DND-41 (cell line): ENCODE data around the gene MMRN1.

Experiments
- ATAC-seq: fragments of 200-7000 bp; cut with Tn5 transposase; 3 replicates; pipeline ENCODE4 v1.9.1; 2021; ENCODE audit warnings: low read depth; ENCODE audit not compliant: insufficient read depth
- DNase-seq: peaks from one replicate; pipeline ENCODE4 v3.0.0-alpha.2; 2020
- H2AFZ ChIP-seq: 2 replicates; pipeline ENCODE4 v1.6.0; 2012; ENCODE audit warnings: low read depth, low read length
- H3K27ac ChIP-seq: 2 replicates; pipeline ENCODE4 v1.5.1; 2012; ENCODE audit warnings: low read length, inconsistent platforms
- H3K27me3 ChIP-seq: fragments of 200-600 bp; sonication (generic); 2 replicates; pipeline ENCODE4 v1.6.0; 2012; ENCODE audit warnings: low read length, mild to moderate bottlenecking, inconsistent platforms; ENCODE audit not compliant: insufficient read depth, poor library complexity
- H3K36me3 ChIP-seq: 2 replicates; pipeline ENCODE4 v1.5.1; 2012; ENCODE audit warnings: low read length, inconsistent platforms; ENCODE audit not compliant: insufficient read depth
- H3K4me1 ChIP-seq: 2 replicates; pipeline ENCODE4 v1.5.1; 2012; ENCODE audit warnings: mild to moderate bottlenecking, low read length; ENCODE audit not compliant: insufficient read depth
- H3K4me2 ChIP-seq: 2 replicates; pipeline ENCODE4 v1.6.0; 2012; ENCODE audit warnings: mild to moderate bottlenecking, moderate library complexity, low read length, inconsistent platforms; ENCODE audit not compliant: insufficient read depth
- H3K4me3 ChIP-seq, 2 experiments: fragments of 200-600 bp in 1 of 2; shearing (Covaris generic) in 1 of 2; 2 replicates each; pipeline ENCODE4 v1.5.1; 2012 to 2016; ENCODE audit warnings: inconsistent platforms in 2 of 2, low read length in 2 of 2, mild to moderate bottlenecking in 2 of 2, low read depth in 1 of 2, moderate library complexity in 1 of 2
- H3K79me2 ChIP-seq: 2 replicates; pipeline ENCODE4 v1.6.0; 2012; ENCODE audit warnings: low read length, inconsistent platforms; ENCODE audit not compliant: insufficient read depth
- H3K9ac ChIP-seq: 2 replicates; pipeline ENCODE4 v1.6.0; 2012; ENCODE audit warnings: low read depth, mild to moderate bottlenecking, inconsistent platforms, low read length, moderate library complexity
- H3K9me3 ChIP-seq: 2 replicates; pipeline ENCODE4 v1.5.1; 2012; ENCODE audit warnings: low read length, moderate library complexity, mild to moderate bottlenecking, inconsistent platforms; ENCODE audit not compliant: insufficient read depth, severe bottlenecking
- H4K20me1 ChIP-seq: 2 replicates; pipeline ENCODE4 v1.6.0; 2012; ENCODE audit warnings: low read length; ENCODE audit not compliant: insufficient read depth
- CTCF ChIP-seq: IDR thresholded peaks from 2 replicates; pipeline ENCODE4 v1.5.1; 2012; ENCODE audit warnings: borderline replicate concordance, low read length, moderate library complexity, mild to moderate bottlenecking; ENCODE audit not compliant: poor library complexity, severe bottlenecking; ENCODE audit errors: extremely low read depth
- EZH2 ChIP-seq: IDR thresholded peaks from 3 replicates; pipeline ENCODE4 v1.6.1; 2012; ENCODE audit warnings: borderline replicate concordance, low read depth, mild to moderate bottlenecking, moderate library complexity, low read length, inconsistent platforms; ENCODE audit not compliant: severe bottlenecking

Gene MMRN1

DNA sequence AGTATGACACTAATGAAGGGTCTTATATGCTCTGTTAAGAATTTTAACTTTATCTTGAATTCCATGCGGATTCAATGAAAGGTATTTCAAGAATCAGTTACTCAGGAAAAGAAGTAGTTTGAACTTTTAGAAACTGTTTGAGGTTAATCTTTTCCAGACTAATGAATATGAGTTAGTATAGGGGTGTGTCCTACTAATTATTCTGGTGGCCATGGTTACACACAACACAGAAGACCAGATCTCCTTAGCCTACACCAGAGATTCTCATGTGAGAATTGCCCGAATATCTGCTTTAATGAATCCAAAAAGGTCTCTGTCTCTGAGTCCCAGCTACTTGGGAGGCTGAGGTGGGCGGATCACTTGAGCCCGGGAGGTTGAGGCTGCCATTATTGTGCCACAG is 100.4 kb downstream of the MMRN1 start:
- H3K27ac ChIP-seq: no peak overlapping the region
- no peak for DNase-seq
- peaks cover 8% of the 10 kb centered on the region for H3K27me3 ChIP-seq
- no peak overlapping the region for H3K4me3 ChIP-seq
- H4K20me1 ChIP-seq: no peaks in the 10 kb centered on the region
- H3K9me3 ChIP-seq: no peaks in the 10 kb centered on the region
- no peaks in the 10 kb centered on the region for H3K36me3 ChIP-seq
- no peaks in the 10 kb centered on the region for H3K79me2 ChIP-seq
- no peak for ATAC-seq
- H2AFZ ChIP-seq: no peak overlapping the region
- no peak overlapping the region for H3K9ac ChIP-seq
- no peak overlapping the region for H3K4me2 ChIP-seq
- H3K4me1 ChIP-seq: no peaks in the 10 kb centered on the region
- no peak for TF ChIP-seq EZH2
- TF ChIP-seq CTCF: no peak

GRCh38 chr4:89995814-89996213 is 101.2 kb downstream of the MMRN1 start:
- Histone ChIP-seq H3K9ac (no peak overlapping the region), H3K9me3 (no peaks in the 10 kb centered on the region), H4K20me1 (no peaks in the 10 kb centered on the region), H3K4me3 (no peak overlapping the region), H3K4me2 (no peak overlapping the region), H3K27me3 (peaks cover 7% of the 10 kb centered on the region), H3K27ac (no peak overlapping the region), H3K4me1 (no peaks in the 10 kb centered on the region), H3K79me2 (no peaks in the 10 kb centered on the region), H3K36me3 (no peaks in the 10 kb centered on the region), H2AFZ (no peak overlapping the region)
- no peak for ATAC-seq
- no peak for DNase-seq
- TF ChIP-seq CTCF (no peak), EZH2 (no peak)

- ATAC-seq: no peak
- no peak overlapping the region for H3K4me3 ChIP-seq
- no peaks in the 10 kb centered on the region for H3K4me1 ChIP-seq
- H2AFZ ChIP-seq: no peak overlapping the region
- H3K9ac ChIP-seq: no peak overlapping the region
- H3K27ac ChIP-seq: no peak overlapping the region
- TF ChIP-seq EZH2 (no peak), CTCF (no peak)
- DNase-seq: no peak
- H3K4me2 ChIP-seq: no peak overlapping the region
- no peaks in the 10 kb centered on the region for H3K36me3 ChIP-seq
- no peaks in the 10 kb centered on the region for H4K20me1 ChIP-seq
- no peaks in the 10 kb centered on the region for H3K79me2 ChIP-seq
- peaks cover 2% of the 10 kb centered on the region for H3K27me3 ChIP-seq
- H3K9me3 ChIP-seq: no peaks in the 10 kb centered on the region
Measured at GRCh38 chr4:89997171-89997704, 102.6 kb downstream of the MMRN1 start.

DNA sequence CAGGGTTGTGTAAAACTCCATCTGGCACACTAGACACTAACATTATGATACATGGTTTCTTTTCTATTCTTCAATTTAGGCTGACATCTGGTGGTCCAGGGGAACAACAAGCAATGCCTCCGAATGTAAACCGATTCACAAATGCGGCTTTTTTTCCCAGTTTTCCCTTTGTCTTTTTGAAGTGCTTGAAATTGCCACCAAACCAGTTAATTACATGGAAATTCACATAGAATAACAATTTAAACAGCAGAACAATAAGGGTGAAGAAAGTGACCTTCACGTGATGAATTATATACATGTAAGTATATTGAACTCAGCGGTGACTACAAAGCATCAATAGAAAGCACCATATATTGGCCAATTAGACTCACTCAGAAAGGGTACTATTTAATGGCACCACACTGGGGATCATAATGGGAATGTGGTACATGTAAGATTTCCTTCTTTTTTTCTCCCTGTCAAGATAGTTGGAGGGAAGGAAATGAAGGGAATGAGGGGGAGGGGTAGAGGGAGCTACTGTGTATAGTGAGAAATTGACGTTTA is 103.9 kb downstream of the MMRN1 start:
- Histone ChIP-seq H3K27me3 (peaks cover 4% of the 10 kb centered on the region), H3K9me3 (no peaks in the 10 kb centered on the region), H3K27ac (no peak overlapping the region), H2AFZ (no peak overlapping the region), H3K4me2 (no peak overlapping the region), H3K4me1 (no peaks in the 10 kb centered on the region), H3K9ac (no peak overlapping the region), H4K20me1 (no peaks in the 10 kb centered on the region), H3K79me2 (no peaks in the 10 kb centered on the region), H3K4me3 (no peak overlapping the region), H3K36me3 (no peaks in the 10 kb centered on the region)
- ATAC-seq (no peak), DNase-seq (no peak)
- TF ChIP-seq CTCF (no peak), EZH2 (no peak)
